ENCODE measurements around the gene RRP12. TPM values are rescaled to one million over a fixed set of nuclear protein-coding genes. Genes with fewer than 3 reads are reported as not detected.
"Not testable (repeated sequence)": the region's sequence is repeated elsewhere in the genome, so short reads cannot be mapped to it uniquely, and the experiment has no call there.

Gene RRP12
- total RNA-seq, 1 donor: 15.9 TPM

DNA sequence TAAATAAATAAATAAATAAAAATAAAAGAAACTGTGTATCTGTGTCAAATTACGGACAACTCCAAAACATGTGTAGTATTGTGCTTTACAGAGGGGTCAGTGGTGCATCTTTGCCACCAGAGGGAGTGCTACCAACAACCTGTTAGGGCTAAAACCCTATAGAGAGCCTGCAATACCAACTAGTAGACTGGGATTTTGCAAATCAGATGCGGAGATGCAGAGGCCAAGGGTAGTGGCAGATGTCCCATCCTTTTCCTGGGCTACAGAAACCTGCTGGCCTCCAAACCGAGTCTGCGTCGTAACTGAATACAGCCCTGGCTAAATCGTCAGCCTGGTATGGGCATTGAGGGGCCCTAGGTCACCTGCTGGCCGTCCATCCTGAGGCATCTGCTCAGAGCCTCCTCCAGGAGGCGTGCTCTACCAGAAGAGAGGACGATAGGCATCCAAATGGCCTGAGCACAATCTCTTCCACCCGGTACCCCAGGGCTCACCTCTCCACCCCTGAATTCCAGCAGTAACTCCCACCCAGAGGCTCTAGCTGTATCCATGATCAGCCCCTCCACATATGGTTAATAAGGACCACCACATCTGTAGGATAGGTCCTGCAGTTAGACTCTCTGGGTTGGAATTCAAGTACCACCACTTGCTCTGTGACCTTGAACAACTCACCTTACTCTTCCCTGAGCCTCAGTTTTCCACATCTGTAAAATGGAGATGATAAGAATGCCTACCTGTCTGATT lies 6.2 kb upstream of the RRP12 start:
- H3K27me3 ChIP-seq (ENCODE audit: insufficient read depth, low read length): no peaks in the 10 kb centered on the region
- H3K4me1 ChIP-seq (ENCODE audit: insufficient read depth, low read length): peaks cover 4% of the 10 kb centered on the region
- no peaks in the 10 kb centered on the region for H3K79me2 ChIP-seq (ENCODE audit: insufficient read depth, low read length)
- peak; percentile 83 for TF ChIP-seq CTCF (IDR thresholded peaks at IDR 0.05; ENCODE audit: extremely low read depth, low read depth, low read length)
- H3K4me3 ChIP-seq (ENCODE audit: insufficient read depth, low read length): peak overlapping the region; percentile 50
- no peaks in the 10 kb centered on the region for H3K9me3 ChIP-seq (ENCODE audit: low read depth, low read length)
- DNase-seq (ENCODE audit: insufficient read length, low spot score, missing footprints): peak; percentile 93
- no peak overlapping the region for H3K27ac ChIP-seq (ENCODE audit: low read depth, low read length)
- H3K36me3 ChIP-seq (ENCODE audit: insufficient read depth, low read length): no peaks in the 10 kb centered on the region
- H3K4me2 ChIP-seq (ENCODE audit: insufficient read depth, low read length): peak overlapping the region; percentile 88
- no peaks in the 10 kb centered on the region for H4K20me1 ChIP-seq (ENCODE audit: insufficient read depth, low read length)
- H2AFZ ChIP-seq (ENCODE audit: low read length): peak overlapping the region; percentile 72

DNA sequence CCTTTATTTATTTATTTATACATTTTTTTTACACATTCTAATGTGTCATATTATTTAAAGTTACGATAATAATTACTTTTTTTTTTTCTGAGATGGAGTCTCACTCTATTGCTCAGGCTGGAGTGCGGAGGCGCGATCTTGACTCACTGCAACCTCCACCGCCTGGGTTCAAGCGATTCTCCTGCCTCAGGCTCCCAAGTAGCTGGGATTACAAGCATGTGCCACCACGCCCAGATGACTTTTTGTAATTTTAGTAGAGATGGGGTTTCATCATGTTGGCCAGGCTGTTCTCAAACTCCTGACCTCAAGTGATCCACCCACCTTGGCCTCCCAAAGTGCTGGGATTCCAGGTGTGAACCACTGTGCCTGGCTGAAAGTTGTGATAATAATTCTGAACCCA lies 5.3 kb upstream of the RRP12 start:
- H2AFZ ChIP-seq (ENCODE audit: low read length): not testable (repeated sequence)

GRCh38 chr10:97406064-97406463 lies 4.9 kb upstream of the RRP12 start:
- no peaks in the 10 kb centered on the region for H3K27me3 ChIP-seq (ENCODE audit: insufficient read depth, low read length)
- DNase-seq (ENCODE audit: insufficient read length, low spot score, missing footprints): no peak
- no peak overlapping the region for H3K27ac ChIP-seq (ENCODE audit: low read depth, low read length)
- no peak overlapping the region for H3K4me2 ChIP-seq (ENCODE audit: insufficient read depth, low read length)
- H3K4me1 ChIP-seq (ENCODE audit: insufficient read depth, low read length): peaks cover under 1% of the 10 kb centered on the region
- no peak overlapping the region for H3K4me3 ChIP-seq (ENCODE audit: insufficient read depth, low read length)
- H4K20me1 ChIP-seq (ENCODE audit: insufficient read depth, low read length): no peaks in the 10 kb centered on the region
- no peak for TF ChIP-seq CTCF (IDR thresholded peaks at IDR 0.05; ENCODE audit: extremely low read depth, low read depth, low read length)
- no peaks in the 10 kb centered on the region for H3K79me2 ChIP-seq (ENCODE audit: insufficient read depth, low read length)
- H2AFZ ChIP-seq (ENCODE audit: low read length): no peak overlapping the region
- no peaks in the 10 kb centered on the region for H3K36me3 ChIP-seq (ENCODE audit: insufficient read depth, low read length)
- no peaks in the 10 kb centered on the region for H3K9me3 ChIP-seq (ENCODE audit: low read depth, low read length)

More for the DNA sequence above, 5.3 kb upstream of the RRP12 start:
- not testable (repeated sequence) for H3K27me3 ChIP-seq (ENCODE audit: insufficient read depth, low read length); H3K4me3 ChIP-seq (ENCODE audit: insufficient read depth, low read length); H3K4me2 ChIP-seq (ENCODE audit: insufficient read depth, low read length); H3K4me1 ChIP-seq (ENCODE audit: insufficient read depth, low read length); DNase-seq (ENCODE audit: insufficient read length, low spot score, missing footprints); H3K27ac ChIP-seq (ENCODE audit: low read depth, low read length); H4K20me1 ChIP-seq (ENCODE audit: insufficient read depth, low read length); H3K36me3 ChIP-seq (ENCODE audit: insufficient read depth, low read length); H3K9me3 ChIP-seq (ENCODE audit: low read depth, low read length); H3K79me2 ChIP-seq (ENCODE audit: insufficient read depth, low read length)

GRCh38 chr10:97404044-97404443 lies 2.9 kb upstream of the RRP12 start:
- H3K27ac ChIP-seq (ENCODE audit: low read depth, low read length): no peak overlapping the region
- H3K27me3 ChIP-seq (ENCODE audit: insufficient read depth, low read length): no peaks in the 10 kb centered on the region
- H4K20me1 ChIP-seq (ENCODE audit: insufficient read depth, low read length): peaks cover 3% of the 10 kb centered on the region
- H3K79me2 ChIP-seq (ENCODE audit: insufficient read depth, low read length): peaks cover 13% of the 10 kb centered on the region
- no peak overlapping the region for H3K4me2 ChIP-seq (ENCODE audit: insufficient read depth, low read length)
- no peak overlapping the region for H3K4me3 ChIP-seq (ENCODE audit: insufficient read depth, low read length)
- DNase-seq (ENCODE audit: insufficient read length, low spot score, missing footprints): no peak
- peaks cover 7% of the 10 kb centered on the region for H3K4me1 ChIP-seq (ENCODE audit: insufficient read depth, low read length)
- no peak overlapping the region for H2AFZ ChIP-seq (ENCODE audit: low read length)
- peaks cover 4% of the 10 kb centered on the region for H3K36me3 ChIP-seq (ENCODE audit: insufficient read depth, low read length)
- no peaks in the 10 kb centered on the region for H3K9me3 ChIP-seq (ENCODE audit: low read depth, low read length)
- TF ChIP-seq CTCF (IDR thresholded peaks at IDR 0.05; ENCODE audit: extremely low read depth, low read depth, low read length): no peak

All from osteoblast (primary cell).